GM19395 (cell line): ENCODE measurements around the gene CFAP68.
"Not testable (repeated sequence)": the region's sequence is repeated elsewhere in the genome, so short reads cannot be mapped to it uniquely, and the experiment has no call there.

Experiments
- ATAC-seq: cut with Tn5 transposase; IDR thresholded peaks from one replicate; pipeline ENCODE4 v1.9.1; 2021; ENCODE audit warnings: mild to moderate bottlenecking, moderate library complexity; ENCODE audit not compliant: unreplicated experiment

CFAP68 gene

DNA sequence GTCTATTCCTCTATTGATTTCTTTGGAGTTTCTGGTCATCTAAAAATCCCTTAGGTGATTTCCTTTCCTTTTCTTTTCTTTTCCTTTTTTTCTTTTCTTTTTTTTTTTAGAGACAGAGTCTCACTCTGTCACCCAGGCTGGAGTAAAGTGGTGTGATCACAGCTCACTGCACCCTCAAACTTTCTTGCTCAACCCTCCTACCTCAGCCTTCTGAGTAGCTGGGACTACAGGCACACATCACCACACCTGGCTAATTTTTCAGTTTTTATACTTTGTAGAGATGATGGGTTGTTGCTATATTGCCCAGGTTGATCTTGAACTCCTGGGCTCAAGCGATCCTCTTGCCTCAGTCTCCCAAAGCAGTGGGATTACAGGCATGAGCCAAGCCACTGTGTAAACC lies 37.4 kb downstream of the CFAP68 start:
- no peak for ATAC-seq

DNA sequence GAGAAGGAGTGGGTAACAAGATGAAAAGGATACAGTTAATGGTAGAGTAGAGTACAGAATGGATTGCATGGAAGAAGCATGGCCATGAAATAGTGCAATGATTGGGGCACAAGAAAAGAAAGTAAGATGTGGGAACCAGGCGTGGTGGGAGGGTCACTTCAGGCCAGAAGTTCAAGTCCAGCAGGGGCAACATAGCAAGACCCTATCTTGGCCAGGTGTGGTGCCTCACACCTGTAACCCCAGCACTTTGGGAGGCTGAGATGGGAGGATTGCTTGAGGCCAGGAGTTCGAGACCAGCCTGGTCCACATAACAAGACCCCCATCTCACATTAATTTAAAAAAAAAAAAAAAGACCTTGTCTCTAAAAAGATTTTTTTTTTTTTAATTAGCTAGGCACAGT lies 38.0 kb downstream of the CFAP68 start:
- no peak for ATAC-seq

DNA sequence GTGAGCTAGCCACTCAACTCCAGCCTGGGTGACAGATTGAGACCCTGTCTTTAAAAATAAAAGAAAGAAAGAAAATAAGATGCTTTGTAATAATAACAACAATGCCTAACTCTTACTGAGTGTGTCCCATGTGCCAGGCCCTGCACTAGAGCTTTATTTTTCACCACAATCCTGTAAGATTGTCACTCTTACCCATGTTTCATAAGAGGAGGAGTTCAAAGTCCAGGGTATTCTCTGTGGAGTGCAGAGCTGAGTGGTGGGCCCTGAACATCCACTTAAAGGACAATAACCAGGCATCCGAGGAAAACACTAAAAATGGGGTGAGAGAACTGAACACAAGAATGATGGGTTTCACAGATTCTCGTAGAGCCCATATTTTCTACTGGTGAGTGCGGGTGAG lies 38.4 kb downstream of the CFAP68 start:
- no peak for ATAC-seq

DNA sequence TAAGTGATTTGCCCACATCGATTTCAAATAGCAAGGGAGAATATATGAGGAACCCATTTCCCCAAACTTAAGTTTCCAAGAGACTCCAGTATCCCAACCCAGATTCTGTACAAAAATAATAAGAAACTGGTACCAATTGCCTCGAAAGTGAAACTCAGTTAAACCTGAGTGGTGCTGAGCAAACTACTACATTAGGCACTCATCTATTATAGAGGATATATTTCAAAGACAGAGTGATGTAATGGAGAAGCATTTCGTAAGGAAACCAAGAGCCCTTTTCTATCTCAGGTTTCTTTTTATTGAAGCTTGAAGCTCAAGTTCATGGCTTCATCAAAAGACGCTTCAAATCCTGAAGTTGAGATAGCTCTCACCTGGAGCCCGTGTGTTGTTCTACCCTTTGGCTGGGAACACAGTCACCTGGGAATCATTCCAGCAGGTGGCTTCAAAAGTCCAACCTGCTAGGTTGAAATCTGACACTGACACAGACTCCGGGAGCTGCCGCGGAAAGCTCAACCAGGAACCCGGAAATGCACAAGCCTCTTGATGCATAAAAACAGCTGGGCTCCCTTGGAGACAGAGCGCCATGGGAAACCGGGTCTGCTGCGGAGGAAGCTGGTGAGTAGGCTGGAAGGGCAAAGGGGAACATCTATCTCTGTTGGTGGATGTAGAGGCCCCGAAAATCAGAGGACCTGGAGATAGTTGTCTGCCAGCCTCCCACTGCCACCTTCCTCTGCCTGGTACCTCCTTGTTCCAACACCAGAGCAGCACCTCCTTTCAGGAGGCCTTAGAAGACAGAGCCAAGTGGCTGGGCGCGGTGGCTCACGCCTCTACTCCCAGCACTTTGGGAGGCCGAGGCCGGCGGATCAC lies 39.3 kb downstream of the CFAP68 start, which contains the start of gene C11orf52:
TSS of gene C11orf52 (plus strand) at position 524 of the 867 bp plus-strand sequence. CDS start at position 584, 60 bp downstream.
- no peak for ATAC-seq

DNA sequence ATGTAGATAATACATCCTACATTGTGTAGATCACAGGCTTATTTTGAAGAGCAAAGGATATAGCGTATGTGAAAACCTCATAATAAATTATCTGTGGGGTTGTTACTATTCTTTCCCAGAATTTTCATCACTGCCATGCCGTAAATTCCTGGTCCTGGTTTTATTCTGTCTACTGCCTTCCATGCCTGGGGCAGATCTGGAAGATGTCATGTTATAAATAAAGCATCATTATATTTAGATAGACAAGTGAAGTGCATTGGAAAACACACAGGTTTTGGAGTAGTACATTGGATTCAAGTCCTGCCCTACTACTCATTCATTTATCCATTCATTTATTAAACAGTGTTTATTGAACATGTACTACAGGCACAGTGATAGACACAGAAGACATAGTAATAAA lies 41.6 kb downstream of the CFAP68 start:
- ATAC-seq = no peak

DNA sequence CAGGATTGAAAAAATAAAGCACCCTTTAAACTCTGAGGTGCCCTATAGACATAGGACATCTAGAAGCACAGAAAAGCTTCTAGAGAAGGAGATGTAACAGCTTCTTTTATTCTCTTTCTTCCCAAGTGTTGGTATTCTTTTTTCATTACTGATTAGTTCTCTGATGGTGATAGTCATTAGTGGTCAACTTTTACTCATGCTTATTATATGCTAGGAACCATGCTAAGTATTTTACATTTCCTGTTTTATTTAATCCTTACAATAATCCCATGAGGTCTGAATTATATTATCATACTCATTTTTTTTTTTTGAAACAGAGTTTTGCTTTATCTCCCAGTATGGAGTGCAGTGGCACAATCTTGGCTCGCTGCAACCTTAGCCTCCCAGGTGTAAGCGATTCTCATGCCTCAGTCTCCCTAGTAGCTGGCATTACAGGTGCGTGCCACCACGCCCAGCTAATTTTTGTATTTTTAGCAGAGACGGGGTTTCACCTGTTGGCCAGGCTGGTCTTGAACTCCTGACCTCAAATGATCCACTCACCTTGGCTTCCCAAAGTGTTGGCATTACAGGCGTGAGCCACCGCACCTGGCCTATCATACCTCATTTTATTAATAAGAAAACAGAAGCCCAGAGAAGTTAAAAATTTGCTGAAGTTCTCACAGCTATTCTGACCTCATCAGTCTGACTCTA lies 42.3 kb downstream of the CFAP68 start:
- no peak for ATAC-seq

DNA sequence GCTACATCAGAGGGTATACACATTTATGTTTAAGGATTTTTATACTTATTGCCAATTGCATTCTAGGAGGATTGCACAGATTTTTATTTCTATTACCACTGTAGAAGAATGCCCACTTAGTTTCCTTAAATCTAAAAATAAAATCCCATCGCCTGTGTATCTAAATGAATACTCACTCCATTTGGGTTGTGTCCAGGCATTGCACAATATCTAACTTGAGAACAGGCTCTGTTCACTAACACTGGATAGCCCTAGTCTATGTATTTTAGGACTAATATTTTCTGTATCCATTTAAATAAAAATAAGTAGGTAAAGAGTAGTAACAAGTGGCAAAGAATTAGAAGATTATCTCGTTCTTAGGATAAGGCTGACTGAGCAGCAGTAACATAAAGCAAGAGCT lies 43.5 kb downstream of the CFAP68 start:
- ATAC-seq = no peak

DNA sequence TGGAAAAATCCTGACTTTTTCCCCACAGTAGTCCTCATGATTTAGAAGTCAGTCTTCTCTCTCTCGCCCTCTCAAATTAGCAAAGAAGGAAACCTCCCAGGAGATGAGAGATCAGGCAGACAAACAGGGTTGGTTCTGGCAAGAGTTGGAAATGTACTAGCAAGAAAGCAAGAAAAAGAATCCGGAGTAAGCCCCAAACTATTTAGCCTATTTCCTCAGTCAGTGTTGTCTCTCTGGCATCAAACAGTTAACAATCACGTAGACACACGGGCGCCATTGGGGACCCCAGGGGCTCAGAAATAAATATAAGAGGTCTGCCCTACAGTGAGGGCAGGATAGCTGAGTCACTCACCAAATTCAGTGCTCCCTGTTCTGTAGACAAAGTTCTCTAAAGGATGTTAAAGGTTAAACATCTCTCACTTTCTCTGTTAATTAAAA lies 44.0 kb downstream of the CFAP68 start:
- ATAC-seq = no peak

DNA sequence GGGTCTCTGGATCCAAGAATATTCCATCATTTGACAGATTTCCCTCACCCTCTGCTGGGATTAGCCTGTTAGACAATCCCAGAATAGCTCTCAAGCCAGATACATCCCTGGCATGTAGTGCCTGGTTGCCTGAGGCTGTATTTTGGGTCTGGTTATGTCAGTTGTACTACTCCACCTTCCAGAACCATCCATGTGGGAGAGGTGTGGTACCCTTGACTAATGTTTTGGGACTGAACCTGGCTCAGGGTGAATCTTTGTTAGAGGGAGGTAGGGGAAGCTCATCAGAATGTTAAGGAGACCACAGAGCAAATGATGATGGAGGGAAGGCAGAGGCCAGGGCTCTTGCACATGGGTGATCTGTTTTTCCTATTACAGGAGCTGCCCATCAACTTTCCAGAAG lies 44.6 kb downstream of the CFAP68 start:
- no peak for ATAC-seq

DNA sequence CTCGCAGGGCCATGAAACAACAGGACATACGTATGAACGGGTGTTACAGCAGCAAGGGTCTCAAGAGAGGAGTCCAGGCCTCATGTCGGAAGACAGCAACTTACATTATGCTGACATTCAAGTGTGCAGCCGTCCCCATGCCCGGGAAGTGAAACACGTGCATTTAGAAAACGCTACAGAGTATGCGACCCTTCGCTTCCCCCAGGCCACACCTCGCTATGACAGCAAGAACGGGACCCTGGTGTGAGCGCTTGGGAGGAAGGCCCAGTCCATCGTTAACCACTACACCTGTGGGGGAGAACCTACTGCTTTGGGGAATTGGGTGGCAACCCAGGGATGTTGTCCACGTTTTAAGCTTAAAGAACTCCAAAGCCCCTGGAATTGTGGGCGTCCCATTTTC lies 46.6 kb downstream of the CFAP68 start:
- ATAC-seq = no peak

DNA sequence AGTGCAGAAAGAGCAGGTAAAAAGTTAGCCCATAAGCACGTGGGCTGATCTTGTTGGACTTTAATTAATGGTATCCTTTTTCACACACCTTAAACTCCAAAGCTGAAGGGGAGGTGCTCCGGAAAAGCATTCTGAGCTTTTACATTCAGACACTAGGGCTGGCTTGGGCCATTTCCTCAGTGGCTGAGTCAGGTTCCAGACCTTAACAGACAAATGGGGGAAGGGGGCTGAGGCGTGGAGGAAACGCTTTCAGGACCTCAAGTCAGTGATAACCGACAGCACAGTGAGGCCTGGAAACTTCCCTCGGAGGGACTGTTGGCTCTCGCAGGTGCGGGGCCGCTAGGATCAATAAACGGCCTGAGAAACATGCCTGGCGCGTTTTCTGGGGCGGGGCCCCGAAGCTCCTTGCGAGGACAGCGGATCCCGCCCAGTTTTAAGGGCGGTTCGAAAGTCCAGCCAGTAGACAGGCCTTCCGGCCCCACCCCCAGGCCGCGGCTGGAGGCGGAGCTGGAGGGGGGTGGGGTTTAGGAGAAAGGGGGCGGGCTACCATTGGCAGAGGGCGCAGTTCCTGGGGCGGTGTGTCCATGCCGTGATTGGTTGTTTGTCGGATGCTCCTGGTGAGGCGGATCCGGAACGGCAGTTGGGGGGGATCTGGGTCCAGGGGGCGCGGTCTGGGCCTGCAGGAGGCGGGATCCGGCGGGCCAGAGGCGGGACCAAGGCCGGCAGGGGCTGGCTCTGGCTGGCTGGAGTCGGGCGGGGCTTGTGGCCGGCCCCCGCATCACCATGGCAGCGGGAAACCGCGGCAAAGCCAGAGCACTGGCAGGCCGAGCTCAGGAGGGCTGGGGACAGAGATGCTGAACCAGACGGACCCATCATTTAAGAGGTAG lies 47.4 kb downstream of the CFAP68 start:
- ATAC-seq = peak; percentile 92

DNA sequence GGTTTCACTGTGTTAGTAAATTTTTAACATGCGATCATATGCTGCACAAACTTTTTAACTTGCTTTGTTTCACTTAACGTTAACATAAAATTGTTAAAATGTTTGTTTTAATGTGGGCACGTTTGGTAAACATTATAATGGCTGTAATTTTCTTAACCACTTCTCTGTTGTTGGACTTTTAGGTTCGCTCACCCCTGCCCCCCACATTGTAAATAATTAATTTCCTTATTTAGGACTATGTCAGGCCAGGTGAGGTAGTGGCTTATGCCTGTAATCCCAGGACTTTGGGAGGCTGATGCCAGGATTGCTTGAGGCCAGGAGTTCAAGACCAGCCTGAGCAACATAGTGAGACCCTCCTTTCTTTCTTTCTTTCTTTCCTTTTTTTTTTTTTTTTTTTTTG lies 51.1 kb downstream of the CFAP68 start:
- ATAC-seq = no peak

DNA sequence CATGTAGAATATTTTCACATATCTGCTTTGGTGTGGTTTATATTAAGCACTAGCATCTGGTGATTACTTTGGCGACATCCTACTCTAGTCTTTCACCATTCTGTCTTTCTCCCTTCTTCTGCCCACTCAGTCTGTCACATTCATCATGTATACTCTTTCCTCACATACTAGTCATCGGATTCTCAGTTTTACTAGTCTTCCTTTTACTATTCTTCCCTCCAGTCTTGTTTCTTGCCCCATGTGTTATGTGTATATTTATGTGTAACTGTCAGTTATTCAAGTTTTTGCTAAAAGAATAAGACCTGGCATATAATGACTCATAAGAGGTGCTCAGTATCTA lies 53.2 kb downstream of the CFAP68 start:
- no peak for ATAC-seq

DNA sequence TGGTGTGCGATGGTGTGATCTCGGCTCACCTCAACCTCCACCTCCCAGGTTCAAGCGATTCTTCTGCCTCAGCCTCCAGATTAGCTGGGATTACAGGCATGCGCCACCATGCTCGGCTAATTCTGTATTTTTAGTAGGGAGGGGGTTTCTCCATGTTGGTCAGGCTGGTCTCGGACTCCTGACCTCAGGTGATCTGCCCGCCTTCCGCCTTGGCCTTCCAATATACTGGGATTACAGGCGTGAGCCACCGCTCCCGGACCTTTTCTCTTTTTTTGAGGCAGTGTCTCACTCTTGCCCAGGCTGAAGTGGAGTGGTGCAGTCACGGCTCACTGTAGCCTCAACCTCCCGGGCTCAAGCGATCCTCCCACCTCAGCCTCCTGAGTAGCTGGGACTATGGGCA lies 53.8 kb downstream of the CFAP68 start:
- not testable (repeated sequence) for ATAC-seq

DNA sequence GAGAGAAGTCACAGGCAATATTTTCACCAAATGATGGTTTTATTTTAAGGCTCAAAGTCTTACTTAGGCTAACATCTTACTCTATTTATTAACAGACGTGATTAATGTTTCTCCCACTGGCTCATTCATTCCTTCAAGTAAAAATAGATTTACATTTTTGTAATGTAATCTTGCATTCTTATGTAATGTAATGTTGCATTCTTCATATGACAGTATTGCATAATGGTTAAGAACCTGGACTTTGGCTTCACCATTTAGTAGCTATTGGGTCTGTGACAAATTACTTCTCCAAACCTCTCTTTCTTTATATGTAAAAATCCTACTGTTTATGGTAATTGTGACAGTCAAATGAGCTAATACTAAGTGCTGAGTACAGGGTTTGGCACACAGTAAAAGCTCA lies 54.5 kb downstream of the CFAP68 start:
- ATAC-seq = no peak

DNA sequence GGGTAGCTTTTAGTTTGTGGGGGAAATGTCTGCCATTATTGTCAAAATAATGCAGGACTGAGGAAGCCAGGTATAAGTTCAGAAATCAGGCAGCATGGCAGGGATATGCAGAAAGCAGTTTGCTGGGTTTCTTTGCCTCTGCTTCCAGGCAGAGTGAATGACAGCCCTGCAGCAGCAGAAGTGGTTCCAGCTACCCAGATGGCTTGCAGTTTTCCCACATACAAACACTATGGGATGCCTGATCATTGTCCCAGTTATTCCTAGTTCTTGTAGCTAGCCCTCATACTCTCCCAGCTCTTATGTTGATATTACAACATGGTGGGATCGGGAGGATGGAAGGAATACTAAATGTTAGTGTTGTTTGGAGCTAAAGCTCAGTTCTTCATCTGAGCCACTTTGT lies 55.0 kb downstream of the CFAP68 start:
- ATAC-seq = no peak
